ENCODE measurements around the gene TCP11.

DNA sequence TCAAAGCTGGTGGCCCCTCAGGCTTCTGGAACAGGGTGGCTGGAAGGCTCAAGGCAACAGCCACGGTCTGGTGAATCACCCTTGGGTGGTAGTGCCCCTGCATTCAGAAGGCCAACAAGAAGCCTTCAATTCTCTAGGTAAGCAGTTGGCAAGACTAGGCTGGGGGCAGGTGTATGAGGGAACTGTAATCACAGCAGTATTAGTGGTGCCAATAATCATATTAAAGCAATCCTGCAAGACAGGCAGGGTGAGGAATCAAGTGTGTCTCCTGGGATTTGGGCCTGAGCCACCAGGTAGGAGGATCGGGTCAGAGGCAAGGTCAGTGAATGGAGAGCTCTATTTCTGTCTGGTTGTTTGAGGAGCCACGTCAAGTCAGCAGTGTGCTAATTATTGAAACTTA, 47.7 kb upstream of the TCP11 start:
- TF ChIP-seq POLR2A (IDR thresholded peaks at IDR 0.05; ENCODE audit: extremely low read depth, insufficient read length): no peak
- TF ChIP-seq, protein P1, sequence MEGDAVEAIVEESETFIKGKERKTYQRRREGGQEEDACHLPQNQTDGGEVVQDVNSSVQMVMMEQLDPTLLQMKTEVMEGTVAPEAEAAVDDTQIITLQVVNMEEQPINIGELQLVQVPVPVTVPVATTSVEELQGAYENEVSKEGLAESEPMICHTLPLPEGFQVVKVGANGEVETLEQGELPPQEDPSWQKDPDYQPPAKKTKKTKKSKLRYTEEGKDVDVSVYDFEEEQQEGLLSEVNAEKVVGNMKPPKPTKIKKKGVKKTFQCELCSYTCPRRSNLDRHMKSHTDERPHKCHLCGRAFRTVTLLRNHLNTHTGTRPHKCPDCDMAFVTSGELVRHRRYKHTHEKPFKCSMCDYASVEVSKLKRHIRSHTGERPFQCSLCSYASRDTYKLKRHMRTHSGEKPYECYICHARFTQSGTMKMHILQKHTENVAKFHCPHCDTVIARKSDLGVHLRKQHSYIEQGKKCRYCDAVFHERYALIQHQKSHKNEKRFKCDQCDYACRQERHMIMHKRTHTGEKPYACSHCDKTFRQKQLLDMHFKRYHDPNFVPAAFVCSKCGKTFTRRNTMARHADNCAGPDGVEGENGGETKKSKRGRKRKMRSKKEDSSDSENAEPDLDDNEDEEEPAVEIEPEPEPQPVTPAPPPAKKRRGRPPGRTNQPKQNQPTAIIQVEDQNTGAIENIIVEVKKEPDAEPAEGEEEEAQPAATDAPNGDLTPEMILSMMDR (IDR thresholded peaks at IDR 0.05; ENCODE audit: low read depth, low read length): no peak
